NCI-H82 (cell line): ENCODE data around the gene GPAT2.
"Not testable (repeated sequence)": the region's sequence is repeated elsewhere in the genome, so short reads cannot be mapped to it uniquely, and the experiment has no call there.

Experiments
- DNase-seq: peaks from one replicate; lab custom pipeline; 2025; lab: John Stamatoyannopoulos, UW

The GPAT2 gene, protein sequence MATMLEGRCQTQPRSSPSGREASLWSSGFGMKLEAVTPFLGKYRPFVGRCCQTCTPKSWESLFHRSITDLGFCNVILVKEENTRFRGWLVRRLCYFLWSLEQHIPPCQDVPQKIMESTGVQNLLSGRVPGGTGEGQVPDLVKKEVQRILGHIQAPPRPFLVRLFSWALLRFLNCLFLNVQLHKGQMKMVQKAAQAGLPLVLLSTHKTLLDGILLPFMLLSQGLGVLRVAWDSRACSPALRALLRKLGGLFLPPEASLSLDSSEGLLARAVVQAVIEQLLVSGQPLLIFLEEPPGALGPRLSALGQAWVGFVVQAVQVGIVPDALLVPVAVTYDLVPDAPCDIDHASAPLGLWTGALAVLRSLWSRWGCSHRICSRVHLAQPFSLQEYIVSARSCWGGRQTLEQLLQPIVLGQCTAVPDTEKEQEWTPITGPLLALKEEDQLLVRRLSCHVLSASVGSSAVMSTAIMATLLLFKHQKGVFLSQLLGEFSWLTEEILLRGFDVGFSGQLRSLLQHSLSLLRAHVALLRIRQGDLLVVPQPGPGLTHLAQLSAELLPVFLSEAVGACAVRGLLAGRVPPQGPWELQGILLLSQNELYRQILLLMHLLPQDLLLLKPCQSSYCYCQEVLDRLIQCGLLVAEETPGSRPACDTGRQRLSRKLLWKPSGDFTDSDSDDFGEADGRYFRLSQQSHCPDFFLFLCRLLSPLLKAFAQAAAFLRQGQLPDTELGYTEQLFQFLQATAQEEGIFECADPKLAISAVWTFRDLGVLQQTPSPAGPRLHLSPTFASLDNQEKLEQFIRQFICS

DNA sequence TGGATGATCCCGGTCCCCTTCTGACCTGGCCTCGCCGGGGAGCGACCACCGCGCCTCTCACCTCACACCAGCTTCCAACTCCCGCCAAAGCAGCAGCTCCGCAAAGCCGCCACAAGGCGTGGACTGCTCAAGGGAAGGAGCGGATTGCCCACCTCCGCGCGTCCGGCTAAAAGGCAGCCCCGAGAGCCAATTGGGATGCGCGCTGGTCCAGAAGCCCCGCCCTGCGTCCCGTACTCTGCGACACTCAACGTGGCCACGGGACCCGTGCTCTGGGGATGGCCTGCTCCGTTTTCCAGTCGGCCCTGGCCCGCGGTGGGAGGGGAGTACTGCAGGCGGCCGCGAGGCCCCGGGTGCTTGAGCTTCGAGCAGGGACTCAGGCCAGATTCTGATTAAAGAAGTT, at the start of gene GPAT2:
Gene GPAT2 (minus strand): TSS at position 125 of the 400 bp plus-strand sequence. CDS start 2,557 bp downstream, outside the sequence.
- not testable (repeated sequence) for DNase-seq

DNA sequence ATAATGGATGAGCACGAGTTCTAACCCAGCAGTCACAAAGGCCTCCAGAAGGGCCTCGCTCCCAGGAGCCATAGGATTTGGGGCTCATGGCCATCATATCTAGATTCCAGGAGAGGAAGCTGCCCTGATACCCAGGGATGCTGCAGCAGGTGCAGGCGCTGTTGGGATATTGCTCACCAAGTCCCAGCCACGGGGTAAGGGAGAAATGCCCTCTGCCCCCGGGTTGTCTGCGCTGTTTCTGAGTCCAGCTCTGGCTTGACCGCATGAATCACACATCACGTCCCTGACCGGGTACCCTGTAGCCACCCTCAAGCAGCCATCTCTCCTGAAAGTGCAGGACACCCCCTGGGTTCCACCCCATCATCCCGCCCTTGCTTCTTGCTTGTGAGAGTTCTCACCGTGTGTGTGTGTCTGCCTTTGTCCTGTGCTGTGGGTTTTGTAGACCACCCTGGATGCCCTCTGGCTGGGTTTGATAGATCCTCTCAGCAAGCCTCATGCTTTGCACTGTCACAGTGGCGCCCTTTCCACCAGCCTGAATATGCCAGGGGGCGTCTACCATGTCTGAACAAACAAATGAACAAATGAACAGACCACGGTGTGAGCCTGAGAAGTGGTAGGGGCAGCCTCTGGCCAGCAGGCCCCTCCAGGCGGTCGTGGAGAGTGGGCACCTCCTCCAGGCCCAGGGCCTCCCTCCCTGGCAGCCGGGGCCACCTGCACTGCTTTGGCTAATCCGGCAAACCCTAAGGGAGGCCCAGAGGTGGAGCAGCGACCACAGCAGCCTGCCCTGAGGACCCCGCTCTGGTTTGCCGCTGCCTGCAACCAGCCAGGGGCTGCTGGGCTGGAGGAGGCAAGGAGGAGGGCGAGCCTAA, 49.5 kb upstream of the GPAT2 start:
- DNase-seq: no peak

DNA sequence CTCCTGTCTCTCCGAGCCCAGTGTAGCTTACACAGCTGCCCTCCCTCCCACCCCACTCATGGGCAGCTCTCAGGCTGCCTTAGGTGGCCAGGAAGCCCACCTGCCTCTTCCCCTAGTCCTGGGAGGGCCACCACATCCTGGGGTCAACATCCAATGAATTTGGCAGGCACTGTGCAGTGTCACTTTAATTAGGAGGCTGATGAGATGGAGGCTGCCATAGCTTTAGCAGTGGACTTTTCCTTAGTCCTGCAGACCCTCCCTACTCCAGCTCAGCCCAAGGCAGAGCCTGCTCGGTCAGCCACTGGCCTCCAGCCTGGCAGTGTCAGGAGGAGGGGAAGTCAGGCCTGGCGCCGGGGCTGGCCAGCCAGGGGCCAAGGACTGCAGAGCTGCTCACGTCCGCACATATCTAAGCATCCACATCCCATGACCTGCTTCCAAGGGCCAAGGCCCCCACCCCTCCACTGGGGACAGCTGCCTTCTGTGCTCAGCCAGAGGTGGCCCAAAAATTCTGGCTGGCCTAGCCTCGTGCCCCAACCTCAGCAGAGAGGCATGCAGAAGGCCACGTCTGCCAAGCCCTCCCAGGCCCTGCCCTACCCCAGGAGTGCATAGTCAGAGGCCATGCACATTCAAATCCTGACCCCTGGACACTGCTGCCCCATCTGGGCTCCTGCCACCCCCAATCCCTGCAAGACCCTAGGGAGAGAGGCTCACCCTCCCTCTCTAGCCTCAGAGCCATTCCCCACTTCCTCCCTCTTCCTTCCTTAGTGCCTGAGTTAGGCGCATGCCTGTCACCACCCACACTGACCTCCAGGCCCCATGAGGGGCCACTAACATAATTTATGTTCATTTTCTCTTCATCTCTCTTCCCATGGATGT, 48.6 kb upstream of the GPAT2 start:
- DNase-seq: no peak

DNA sequence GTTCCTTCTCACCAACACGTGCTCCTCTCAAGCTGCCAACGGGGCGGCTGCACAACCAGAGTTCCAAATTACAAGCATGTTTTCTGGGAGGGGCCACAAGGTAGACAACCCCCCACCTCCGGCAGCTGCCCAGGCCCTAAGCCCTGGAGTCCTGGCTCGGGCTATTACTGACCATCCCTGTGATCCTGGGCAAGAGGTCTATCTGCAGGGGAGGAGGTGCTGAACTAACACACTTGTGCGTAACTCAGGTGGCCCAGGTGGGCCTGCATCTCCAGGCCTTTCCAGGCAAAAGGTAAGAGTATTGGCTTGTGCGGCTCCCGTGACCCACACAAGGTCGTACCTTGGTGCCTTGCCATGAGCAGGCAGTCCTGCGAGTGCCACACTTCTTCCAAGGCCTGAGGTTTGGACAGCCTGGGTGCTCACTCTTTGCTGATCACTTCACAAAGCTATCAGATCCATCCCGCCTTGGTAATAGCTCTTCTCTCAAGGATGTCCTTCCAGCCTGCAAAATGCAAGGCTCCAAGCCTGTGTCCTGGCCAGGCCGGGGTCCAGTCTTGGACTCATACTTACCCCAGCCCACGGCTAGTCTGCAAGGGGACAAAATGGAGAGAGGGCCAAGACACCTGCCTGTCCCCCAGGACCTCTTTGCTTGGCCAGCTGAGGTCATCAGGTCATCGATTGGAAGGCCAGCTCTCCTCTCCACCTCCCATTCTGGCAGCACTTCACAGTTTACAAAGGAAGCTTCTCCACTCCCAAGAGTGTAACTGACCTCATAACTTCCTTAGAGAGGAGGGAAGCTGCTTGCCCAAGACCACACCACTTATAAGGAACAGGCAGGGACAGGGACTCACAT, 47.7 kb upstream of the GPAT2 start:
- no peak for DNase-seq

DNA sequence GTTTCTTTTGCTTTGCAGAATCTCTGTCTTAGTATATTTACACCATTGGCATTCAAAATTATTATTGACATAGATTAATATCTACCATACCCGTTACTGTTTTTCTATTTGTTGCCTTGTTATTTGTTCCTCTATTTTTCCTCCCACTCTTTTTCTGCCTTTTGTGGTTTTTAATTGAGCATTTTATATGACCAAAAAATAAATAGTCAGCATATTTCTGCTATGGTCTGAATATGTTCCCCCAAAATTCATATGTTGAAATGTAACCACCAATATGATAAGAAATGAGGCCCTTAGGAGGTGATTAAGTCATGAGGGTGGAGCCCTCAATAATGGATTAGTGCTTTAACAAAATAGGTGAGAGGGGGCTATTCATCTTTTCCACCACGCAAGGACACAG, 46.3 kb upstream of the GPAT2 start:
- DNase-seq: no peak

DNA sequence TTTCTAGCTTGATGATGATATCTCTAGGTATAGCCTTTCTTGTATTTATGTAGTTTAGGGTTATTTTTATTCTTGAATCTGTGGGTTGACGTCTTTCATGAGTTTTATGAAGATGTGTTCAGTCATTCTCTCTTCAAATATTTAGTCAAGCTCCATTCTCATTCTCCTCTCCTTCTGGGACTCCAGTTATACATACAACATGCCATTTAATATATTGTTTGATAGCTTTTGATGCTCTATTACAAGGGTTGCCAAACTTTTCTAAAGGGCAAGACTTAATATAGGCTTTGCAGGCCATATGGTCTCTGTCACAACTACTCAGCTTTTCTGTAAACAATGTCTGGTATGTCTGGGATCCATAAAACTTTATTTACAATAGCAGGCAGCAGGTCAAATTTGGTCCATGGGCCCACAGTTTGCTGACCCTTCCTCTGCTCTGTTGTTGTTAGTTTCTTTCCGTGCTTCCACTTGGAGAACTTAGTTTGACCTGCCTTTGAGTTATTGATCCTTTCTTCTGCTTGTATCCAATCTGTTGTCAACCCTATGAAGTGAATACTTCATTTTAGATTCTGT, 40.6 kb upstream of the GPAT2 start:
- DNase-seq: no peak

DNA sequence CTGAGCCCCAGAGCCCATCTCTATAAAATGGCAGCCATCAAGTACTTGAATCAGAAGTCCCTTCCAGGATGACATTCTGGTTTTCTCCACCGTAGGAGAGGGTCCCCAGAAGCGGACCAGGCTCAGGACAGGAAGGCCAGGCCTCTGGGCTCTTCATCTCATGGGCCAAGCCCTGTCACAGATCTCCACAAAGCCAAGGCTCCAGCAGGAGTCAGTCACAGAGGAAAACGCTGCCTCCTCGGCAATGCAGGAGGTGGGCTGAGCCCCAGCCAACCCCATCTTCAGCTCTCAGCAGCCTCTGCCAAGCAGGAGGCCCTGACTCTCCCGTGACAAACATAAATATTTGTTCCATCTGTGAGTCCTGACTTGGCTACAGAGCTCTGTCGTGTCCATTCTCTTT, 39.4 kb upstream of the GPAT2 start:
- DNase-seq: no peak

DNA sequence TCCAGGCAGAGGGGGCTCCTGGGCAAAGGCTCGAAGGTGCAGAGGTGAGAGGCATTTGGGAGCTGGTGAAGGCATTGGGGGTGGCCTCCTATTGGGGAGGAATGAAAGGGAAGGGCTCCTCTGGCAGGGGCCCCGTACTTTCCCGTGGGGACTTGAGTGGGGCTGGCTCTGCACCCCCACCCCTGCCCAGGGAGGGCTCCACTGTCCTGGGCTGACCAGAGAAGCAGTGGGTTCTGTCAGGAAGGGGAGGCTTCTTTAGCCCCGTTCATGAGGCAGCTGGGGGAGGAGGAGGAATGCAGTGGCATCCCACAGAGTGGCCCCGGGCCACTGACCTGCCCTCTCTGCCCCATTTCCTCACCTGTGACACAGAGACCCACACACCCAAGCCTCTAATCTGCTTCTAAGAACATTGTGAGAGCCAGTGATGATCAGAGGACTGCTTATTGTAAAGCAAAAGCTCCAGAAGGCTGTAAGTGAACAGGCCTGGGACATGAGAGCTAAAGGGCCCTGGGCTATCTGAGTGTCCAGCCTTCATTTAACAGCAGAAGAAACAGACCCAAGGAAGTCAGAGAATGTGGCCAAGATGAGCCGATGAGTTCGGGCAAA, 38.6 kb upstream of the GPAT2 start:
- no peak for DNase-seq

DNA sequence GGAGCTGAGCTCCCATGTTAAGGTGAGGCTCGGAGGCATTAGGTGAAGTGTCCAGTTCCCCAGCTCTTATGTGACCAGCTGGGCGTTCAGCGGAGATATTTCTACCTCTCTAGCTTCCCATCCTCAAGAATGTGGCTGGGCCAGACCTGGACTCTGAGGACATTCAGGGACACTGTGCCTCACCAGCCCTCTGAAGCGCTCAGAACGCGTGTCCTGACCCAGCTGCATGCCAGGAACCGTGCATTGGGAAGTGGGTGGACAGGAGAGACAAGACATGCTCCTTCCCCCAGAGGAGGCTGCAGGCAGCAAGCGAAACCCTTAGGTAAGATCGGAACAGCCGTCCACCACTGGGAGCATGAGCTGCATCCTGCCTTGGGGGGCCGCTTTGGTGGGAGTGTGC, 38.0 kb upstream of the GPAT2 start:
- DNase-seq: no peak

DNA sequence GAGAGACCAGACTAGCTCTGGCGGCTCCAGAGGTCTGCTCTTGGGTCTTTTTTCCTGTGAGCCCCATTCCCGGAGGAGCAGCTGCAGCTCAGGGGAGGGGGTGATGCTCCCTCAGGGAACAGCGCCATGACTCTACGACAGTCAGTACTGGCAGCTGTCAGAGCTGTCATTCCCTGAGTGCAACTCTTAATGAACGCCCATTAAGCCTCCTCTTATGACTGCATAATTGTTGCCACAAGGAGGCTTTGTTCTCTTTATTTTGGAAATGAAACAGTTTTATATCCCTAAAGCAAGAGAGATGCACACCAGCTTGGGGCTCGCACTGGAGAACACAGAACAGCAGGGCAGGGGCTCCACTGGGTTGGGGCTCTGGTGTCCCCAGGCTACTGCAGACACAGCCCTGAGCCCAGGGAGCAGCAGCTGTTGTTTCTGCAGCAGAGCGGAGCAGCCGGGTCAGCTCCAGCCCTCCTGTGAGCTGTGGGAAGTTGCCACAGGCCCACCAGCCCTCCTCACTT, 37.3 kb upstream of the GPAT2 start:
- DNase-seq: peak; percentile 52

DNA sequence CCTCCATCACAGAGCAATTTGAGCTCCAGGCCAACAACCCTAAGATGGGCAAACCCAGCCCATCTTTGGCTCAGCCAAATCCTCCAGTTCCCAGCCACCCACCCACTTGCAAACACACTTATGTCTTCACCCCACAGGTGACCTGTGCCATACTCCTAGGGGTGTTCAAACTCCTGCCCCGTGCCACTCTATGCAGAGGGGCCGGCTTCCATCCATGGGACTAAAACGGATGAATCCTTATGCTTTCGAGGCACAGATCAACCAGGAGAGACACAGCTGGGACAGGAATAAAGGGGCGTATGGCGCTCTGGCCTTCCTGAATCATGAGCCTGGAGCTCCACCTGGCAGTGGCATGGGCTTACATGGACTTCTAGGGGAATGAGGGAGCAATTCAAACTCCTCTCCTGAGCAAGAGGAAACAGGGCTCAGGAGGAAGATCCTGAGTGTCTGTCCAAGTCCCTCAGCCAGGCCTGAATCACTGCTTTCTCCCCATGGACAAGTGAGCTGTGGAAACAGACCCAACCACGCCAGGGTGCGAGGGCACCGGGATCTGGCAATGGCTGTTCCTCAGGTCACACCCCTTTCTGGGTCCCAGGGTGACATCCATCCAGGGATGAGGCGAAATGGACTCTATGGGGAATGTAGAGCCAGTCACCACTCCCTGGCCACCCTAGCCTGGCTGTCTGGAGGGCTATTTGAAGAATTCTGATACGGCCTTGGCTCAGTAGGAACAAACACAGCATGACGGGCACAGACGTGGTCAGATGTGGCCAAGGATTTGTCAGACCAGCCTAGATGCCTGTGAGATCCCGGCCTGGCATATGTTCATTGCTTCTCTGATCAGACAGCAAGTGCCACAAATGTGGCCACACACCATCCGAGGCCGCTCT, 36.6 kb upstream of the GPAT2 start:
- DNase-seq: not testable (repeated sequence)

DNA sequence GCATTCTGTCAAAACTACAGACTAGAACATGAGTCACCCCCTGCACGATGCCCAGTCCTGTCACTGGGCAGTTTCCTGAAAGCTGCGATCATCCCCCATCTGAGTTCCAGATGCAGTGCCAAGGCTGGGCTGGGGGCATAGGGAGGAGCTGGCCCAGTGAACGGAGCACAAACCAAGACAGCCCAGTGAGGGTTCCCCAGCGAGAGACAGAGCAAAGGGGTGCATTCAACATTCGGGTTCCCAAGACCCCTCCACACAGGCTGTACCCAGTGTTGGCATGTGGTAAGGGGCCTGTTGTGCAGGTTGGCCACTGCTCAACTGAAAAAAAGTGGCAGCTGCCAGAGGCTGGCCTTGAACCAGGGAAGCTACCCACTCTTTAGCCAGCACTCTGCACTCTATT, 35.6 kb upstream of the GPAT2 start:
- not testable (repeated sequence) for DNase-seq

DNA sequence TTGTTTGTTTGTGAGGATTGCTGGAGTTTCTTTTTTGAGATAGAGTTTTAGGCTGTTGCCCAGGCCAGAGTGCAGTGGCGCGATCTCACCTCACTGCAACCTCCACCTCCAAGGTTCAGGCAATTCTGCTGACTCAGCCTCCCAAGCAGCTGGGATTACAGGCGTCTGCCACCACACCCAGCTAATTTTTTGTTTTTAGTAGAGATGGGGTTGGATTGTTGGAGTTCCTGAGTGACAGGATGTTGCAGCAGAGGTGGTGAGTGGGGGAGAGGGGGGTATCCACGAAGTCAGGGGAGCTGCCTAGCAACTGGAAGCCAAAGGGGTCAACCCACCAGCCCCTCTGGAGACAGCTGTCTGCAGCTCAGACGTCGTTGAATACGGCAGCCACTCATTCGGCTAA, 35.2 kb upstream of the GPAT2 start:
- DNase-seq: not testable (repeated sequence)

DNA sequence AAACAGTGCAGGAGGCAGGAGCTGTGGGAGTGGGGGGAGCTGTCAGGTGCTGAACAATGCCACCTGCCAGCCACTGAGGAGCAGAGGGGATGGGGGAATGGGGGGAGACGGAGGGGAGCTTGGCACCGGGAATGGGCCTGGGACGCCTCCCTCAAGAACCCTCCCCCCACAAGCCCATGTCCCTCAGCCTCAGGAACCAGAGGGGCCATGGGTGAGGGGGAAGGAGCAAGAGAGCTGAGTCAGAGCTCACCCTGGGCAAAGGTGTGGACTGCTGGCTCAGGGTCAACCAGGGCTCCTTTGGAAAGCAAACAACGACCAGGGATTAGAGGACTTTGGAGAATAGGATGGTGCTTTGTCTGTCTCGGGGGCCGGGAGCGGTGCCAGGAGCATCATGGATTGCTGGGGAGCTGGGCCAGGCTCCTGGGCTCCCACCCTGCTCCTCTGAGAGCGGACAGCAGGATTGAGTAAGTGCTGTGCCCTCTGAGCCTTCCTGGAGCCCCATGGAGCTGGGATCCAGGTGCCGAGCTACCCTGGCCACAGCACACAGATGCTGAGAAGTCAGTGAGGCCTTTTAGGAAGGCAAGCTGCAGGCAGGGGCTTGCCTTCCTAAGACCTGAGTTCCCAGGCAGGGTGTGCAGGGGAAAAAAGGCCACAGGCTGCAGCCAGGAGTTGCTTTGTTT, 33.3 kb upstream of the GPAT2 start:
- DNase-seq: peak; percentile 22

DNA sequence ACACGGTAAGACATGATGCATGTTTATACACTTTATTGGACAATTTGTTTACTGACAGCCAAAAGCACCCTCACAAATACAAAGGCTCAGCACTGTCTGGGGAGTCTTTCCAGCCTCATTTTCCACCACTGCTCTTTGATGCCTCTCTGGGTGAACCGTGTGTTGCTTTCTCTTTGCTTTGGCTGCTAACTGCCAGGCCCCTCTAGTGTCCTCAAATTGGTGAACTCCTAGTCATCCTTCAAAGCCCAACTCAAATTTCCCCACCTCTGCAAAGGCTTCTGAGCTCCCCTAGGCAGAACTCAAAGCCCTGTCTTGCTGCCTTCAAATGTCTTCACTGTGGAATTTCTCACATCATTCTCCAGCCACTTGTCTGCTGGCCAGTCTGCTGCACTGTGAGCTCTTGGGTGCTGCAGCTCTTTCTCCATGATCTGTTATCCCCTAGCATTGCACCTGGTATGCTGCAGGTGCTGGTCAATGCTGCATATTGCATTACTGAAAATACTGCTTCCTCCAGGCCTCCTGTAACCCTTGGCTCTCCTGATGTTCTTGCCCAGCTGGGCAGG, 32.5 kb upstream of the GPAT2 start:
- DNase-seq: not testable (repeated sequence)

DNA sequence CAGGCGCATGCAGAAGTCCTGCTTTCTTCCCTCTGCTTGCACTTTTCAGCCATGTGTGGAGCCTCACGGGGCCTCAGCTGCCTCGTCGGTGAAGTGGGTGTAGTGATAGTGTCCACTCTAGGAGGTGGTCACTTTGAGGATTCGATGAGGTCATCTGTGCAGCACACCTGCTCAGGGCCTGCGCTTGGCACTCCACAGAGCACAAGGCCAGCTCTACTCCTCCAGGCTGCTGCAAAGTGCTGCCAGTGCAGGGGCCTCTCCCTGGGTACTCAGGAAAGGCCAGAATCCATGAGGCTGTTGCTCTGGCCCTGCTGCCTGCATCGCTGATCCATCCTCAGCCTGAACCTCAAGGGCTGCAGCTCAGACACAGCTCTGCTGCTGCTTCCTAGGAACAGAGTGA, 31.8 kb upstream of the GPAT2 start:
- DNase-seq: not testable (repeated sequence)

DNA sequence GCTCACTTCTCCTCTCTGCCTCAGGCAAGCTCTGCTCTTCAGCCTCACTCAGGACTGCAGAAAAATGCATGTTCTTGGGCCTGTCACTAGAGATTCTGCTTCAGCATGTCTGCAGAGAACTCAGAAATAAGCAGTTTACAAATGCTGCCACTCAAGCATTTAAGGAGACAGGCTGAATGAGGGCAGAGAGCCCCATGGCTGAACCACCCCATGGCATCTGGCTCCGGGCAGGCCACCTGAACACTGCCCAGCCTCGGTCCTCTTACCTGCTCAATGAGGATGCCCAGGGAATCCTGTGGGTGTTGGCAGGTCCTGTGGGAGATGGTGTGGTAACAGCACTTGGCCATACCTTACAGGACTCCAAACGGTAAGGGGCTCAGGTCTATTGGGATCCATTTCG, 31.2 kb upstream of the GPAT2 start:
- not testable (repeated sequence) for DNase-seq
